GM19468 (cell line): ENCODE measurements around the gene SCAPER.
A peak's percentile ranks its signal among the peaks of the same experiment; 100 is the strongest.

Experiments used
- ATAC-seq: cut with Tn5 transposase; IDR thresholded peaks from one replicate; pipeline ENCODE4 v1.9.1; 2021; ENCODE audit warnings: mild to moderate bottlenecking, moderate library complexity, moderate number of reproducible peaks; ENCODE audit not compliant: unreplicated experiment; ENCODE audit errors: extremely low read depth

Gene SCAPER

DNA sequence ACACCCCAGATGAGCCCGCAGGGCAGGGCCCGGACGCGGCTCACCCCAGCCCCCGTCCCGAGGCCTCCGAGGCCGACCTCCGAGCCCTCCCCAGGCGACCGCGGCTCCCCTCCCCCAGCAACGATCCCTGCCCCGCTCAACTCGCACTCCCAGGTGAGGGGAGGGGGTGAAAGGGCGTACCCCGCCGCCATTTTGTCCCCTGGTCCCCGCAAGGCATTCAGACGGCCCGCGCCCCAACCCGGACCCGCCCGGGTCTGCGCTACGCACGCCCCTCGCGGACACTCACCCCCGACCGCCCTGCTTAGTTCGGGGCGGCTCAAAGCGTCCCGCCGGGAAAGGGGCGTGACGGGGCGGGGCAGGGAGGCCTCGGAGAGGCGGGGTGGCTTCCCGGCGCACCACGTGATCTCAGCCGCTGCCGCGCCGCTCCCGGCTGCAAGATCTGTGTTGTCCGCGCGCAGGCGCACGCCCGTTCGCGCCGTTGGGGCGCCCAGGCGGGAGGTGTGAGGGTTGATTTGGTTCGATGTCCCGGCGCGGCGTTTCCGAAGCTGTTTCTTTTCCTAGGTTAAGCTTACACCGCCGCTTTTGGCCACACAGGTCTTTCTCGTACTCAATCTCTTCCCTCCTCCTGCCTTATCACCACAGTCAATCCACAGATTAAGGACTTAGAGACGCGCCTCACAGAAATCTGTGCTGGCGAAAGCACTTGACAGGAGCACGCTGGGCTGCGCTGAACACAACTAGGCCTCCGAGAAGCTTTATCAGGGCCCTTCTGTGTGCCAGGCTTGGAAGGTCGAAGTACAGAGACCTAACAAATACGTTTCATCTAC lies at the start of gene SCAPER:
SCAPER (minus strand) TSS at position 328 of the 827 bp plus-strand sequence. CDS start 21,523 bp downstream, outside the sequence.
- peak; percentile 62 for ATAC-seq

DNA sequence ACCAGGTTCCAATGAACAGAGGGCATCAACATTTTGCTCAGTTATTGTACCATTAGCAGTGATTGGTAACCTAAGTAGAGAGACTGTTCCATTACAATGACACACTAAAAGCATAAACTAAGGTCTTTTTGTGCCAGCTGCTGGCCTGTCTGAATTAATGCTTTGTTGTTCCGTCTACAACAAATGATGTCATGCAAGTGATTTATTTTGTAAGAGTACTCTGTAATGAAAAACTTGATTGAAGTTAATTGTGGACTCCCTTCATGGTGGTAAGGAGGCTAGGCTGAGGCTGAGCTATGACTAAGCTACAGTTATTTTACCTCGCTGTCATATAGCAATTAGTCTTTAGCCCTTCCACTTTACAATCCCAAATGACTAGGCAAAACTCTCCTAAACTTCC lies 49.6 kb upstream of the SCAPER start:
- ATAC-seq, result no peak

GRCh38 chr15:76953913-76954312 lies 48.8 kb upstream of the SCAPER start:
- ATAC-seq, result no peak

GRCh38 chr15:76951220-76951619 lies 46.1 kb upstream of the SCAPER start:
- no peak for ATAC-seq

GRCh38 chr15:76947454-76947853 lies 42.3 kb upstream of the SCAPER start:
- no peak for ATAC-seq

DNA sequence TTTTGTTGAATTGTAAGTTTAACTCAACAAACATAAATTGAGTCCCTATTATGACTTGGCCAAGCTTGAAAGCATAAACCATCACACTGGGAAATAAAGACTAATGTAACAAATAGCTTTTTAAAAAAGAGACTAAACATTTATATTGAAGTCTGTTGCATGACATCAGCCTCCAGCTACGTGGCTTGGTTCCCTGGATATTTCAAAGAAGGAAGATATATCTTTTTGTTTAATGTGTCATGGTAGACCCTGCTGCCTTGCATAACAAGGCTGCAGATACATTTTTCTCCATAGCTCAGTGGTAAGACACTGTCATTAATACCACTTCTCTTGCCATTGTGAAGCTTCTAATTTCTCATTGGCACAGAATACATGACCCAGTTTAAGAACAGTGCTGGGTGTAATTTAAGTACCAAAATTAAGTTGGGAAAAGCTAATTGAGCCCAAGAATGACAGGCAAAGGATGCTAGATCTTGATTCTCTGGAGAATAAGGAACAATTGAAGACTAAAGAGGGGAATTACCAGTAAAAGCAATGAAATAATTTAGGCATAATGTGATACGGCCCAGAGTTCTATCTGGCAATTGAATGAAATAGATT lies 40.5 kb upstream of the SCAPER start:
- no peak for ATAC-seq

DNA sequence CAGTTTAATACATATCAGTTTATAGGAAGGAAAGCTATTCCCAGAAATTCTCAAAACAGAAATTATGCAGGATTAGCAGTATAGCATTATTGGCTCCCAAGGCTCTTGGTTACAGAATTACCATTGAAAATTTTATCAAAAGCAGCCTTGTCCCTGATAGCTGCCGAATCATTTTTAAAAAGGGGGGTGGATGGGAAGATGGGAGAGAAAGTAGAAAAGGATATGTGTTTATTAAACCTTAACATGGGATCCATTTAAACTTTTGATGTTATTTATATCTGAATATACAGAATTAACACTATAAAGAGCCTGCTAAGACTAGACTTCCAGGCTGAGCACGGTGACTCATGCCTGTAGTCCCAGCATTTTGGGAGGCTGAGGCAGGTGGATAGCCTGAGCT lies 37.2 kb upstream of the SCAPER start:
- no peak for ATAC-seq

GRCh38 chr15:76941636-76942035 lies 36.5 kb upstream of the SCAPER start:
- ATAC-seq, result no peak

DNA sequence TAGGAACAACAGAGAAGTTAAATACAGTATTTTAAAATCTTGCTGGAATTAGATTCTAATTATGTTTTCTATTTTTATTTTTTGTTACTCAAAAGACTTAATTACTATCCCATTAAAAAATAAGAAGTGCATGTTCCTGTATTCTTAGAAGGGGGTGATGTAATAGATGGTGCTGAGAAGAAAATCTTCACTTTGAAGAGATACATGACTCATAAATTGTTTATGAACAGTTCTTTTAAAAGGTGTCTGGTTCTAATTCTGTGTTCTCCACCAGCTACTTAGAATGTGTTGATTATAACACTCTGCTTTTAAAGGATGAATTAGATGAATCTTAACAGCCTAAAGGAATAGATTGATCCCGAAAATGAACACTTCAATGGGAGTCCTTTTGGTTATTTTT lies 34.6 kb upstream of the SCAPER start:
- ATAC-seq, result no peak

GRCh38 chr15:76938752-76939151 lies 33.6 kb upstream of the SCAPER start:
- ATAC-seq, result no peak

GRCh38 chr15:76936671-76937070 lies 31.5 kb upstream of the SCAPER start:
- no peak for ATAC-seq

DNA sequence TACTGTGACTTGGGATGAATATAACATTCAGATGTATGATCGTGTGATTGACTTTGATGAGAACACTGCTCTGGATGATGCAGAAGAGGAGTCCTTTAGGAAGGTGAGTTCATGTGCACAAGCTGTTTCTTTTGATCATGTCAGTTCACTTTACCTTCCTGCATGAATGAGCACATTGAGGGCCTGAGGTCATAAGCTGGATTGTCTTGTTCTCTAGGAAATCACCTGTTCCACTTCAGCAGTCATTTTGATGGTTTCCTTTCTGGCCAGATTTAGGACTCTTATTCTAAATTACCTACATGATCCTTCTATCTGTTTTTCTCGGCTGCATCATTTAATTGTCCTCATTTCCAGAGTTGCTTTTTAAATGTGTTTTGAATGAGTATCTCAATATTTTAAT lies 30.5 kb upstream of the SCAPER start:
- ATAC-seq, result no peak

- ATAC-seq, result no peak
Measured at GRCh38 chr15:76932135-76932966, 27.2 kb upstream of the SCAPER start.

GRCh38 chr15:76931397-76932134 lies 26.4 kb upstream of the SCAPER start, which contains the start of gene RCN2:
RCN2 (plus strand) TSS chr15:76931749; CDS start chr15:76931842, 93 bp downstream.
- peak; percentile 98 for ATAC-seq

GRCh38 chr15:76930831-76931396 lies 25.8 kb upstream of the SCAPER start:
- ATAC-seq, result no peak

GRCh38 chr15:76929011-76929760 lies 24.0 kb upstream of the SCAPER start:
- ATAC-seq, result no peak

- ATAC-seq, result no peak
Measured at GRCh38 chr15:76928201-76928600, 23.1 kb upstream of the SCAPER start.

DNA sequence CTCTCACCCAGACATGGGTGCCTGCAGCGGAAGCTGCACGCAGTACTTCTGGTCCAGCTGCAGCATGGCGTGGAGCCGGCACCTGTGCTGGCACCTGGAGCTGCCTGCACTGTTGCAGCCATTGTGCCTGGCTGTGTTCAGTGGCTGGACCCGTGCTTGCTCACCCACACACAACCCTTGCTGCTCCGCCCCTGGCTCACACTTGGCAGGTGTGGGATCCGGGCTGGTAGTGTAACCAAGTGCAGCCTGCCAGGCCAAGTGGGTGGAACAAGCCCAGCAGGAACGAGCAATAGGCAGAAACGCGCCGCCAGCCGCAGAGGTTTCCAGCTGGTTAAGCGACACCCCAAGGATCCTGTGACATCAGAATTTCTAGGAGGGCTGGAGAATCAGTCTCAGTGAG lies 11.2 kb upstream of the SCAPER start:
- ATAC-seq, result no peak

DNA sequence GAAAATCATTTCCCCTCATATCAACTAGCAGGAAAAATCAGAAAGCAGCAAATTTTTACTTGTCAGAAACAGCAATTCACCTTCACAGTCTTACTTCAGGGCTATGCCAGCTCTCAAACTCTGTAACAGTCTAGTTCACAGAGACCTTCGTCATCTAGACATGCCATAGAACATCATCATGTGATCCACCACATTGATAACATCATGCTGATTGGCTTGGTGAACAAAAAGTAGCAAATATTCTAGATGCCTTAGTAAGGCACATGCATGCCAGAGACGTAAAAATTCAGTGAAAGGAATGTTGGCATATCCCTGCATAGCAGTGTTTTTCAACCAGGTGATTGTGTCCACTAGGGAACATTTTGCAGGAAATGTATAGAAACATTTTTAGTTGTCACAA lies 8.6 kb upstream of the SCAPER start:
- ATAC-seq, result no peak
